Activated CD4-positive, alpha-beta T cell treated with anti-CD3 and anti-CD28 coated beads for 36 hours (primary cell): ENCODE measurements around the gene CASKIN2. TPM values are rescaled to one million over a fixed set of nuclear protein-coding genes. Genes with fewer than 3 reads are reported as not detected.
"Not testable (repeated sequence)": the region's sequence is repeated elsewhere in the genome, so short reads cannot be mapped to it uniquely, and the experiment has no call there.

ENCODE experiments used
- ATAC-seq: fragments of 200-7000 bp; cut with Tn5 transposase; one replicate; pipeline ENCODE4 v1.10.0; 2021; ENCODE audit warnings: mild to moderate bottlenecking, moderate library complexity
- CTCF ChIA-PET: fragments of 350-600 bp; sonication (Branson Sonifier 250); formaldehyde crosslinking; loops from one replicate; lab custom pipeline; 2021; ENCODE audit warnings: antibody characterized with exemption; lab: Charles Lee
- POLR2A ChIA-PET: fragments of 350-600 bp; sonication (Branson Sonifier 250); formaldehyde crosslinking; loops from one replicate; lab custom pipeline; 2021; ENCODE audit warnings: antibody characterized with exemption, inconsistent platforms; lab: Charles Lee
- DNase-seq: peaks from one replicate; pipeline ENCODE4 v3.0.0-alpha.2; 2020
- H3K27ac Mint-ChIP-seq: one replicate; pipeline ENCODE4 v1.8.0; 2021; ENCODE audit warnings: mixed read lengths
- H3K27me3 Mint-ChIP-seq: one replicate; pipeline ENCODE4 v1.8.0; 2021; ENCODE audit warnings: mixed read lengths
- H3K36me3 Mint-ChIP-seq: one replicate; pipeline ENCODE4 v1.8.0; 2021; ENCODE audit warnings: low read depth, mixed read lengths
- H3K4me1 Mint-ChIP-seq: one replicate; pipeline ENCODE4 v1.8.0; 2021; ENCODE audit warnings: mixed read lengths
- H3K4me3 Mint-ChIP-seq: one replicate; pipeline ENCODE4 v1.8.0; 2021; ENCODE audit warnings: mild to moderate bottlenecking, moderate library complexity, mixed read lengths
- H3K9me3 Mint-ChIP-seq: one replicate; pipeline ENCODE4 v1.8.0; 2021; ENCODE audit warnings: low read depth, mixed read lengths
- intact Hi-C, 2 experiments: fragments of 100-400 bp; cut with DNase I in 1 of 2; cut with micrococcal nuclease in 1 of 2; formaldehyde crosslinking; loops; one replicate each; pipeline versions ENCODE4 v1.14.2 to v1.15.1; 2022 to 2024; cut with DNase I, micrococcal nuclease
- total RNA-seq, 2 experiments: library from RNA; stranded (reverse); gene quantifications; one replicate each; pipeline ENCODE4 v1.2.3, GENCODE V29; 2021

CASKIN2 gene
- total RNA-seq, 2 experiments from 2014 or later, result 2.9 to 3.0 TPM

- Mint-ChIP-seq H3K4me3 (no peak overlapping the region), H3K9me3 (no peaks in the 10 kb centered on the region), H3K36me3 (peaks cover 5% of the 10 kb centered on the region), H3K27ac (peak overlapping the region; percentile 88), H3K4me1 (peaks cover 16% of the 10 kb centered on the region), H3K27me3 (no peaks in the 10 kb centered on the region)
- intact Hi-C loops, result no loop called here
- ChIA-PET POLR2A (no interaction called here), CTCF (interaction anchor here (0.6 to 1.6 kb wide), 5 partner anchors 9 to 261 kb away, joined by 3 to 7 read pairs (median 3); no protein-coding TSS in a partner anchor)
- DNase-seq, result no peak
- ATAC-seq, result no peak
Observed at GRCh38 chr17:75486951-75487350, 28.4 kb downstream of the CASKIN2 start.

GRCh38 chr17:75486151-75486550 is 29.2 kb downstream of the CASKIN2 start:
- Mint-ChIP-seq H3K4me1 (peaks cover 16% of the 10 kb centered on the region), H3K36me3 (peaks cover 5% of the 10 kb centered on the region), H3K9me3 (no peaks in the 10 kb centered on the region), H3K27me3 (no peaks in the 10 kb centered on the region), H3K4me3 (no peak overlapping the region), H3K27ac (no peak overlapping the region)
- ChIA-PET CTCF (interaction anchor here (1.0 to 1.6 kb wide), 3 partner anchors 12 to 102 kb away, joined by 3 to 5 read pairs (median 3); no protein-coding TSS in a partner anchor), POLR2A (no interaction called here)
- ATAC-seq, result no peak
- intact Hi-C loops, result no loop called here
- no peak for DNase-seq

- Mint-ChIP-seq H3K9me3 (no peaks in the 10 kb centered on the region), H3K27me3 (no peaks in the 10 kb centered on the region), H3K4me3 (no peak overlapping the region), H3K36me3 (peaks cover 5% of the 10 kb centered on the region), H3K4me1 (peaks cover 16% of the 10 kb centered on the region), H3K27ac (no peak overlapping the region)
- DNase-seq (no peak), ATAC-seq (no peak)
- ChIA-PET POLR2A (no interaction called here), CTCF (interaction anchor here (1.0 to 1.6 kb wide), 3 partner anchors 12 to 103 kb away, joined by 3 to 5 read pairs (median 3); no protein-coding TSS in a partner anchor)
- intact Hi-C loops, result no loop called here
Observed at GRCh38 chr17:75485688-75486087, 29.6 kb downstream of the CASKIN2 start.

GRCh38 chr17:75482098-75482942 is 33.0 kb downstream of the CASKIN2 start:
- peaks cover 3% of the 10 kb centered on the region for H3K36me3 Mint-ChIP-seq
- H3K4me1 Mint-ChIP-seq, result peaks cover 10% of the 10 kb centered on the region
- H3K9me3 Mint-ChIP-seq, result no peaks in the 10 kb centered on the region
- H3K27ac Mint-ChIP-seq, result no peak overlapping the region
- ChIA-PET CTCF (interaction anchor here (0.6 to 1.6 kb wide), 4 partner anchors 9 to 151 kb away, joined by 3 to 5 read pairs (median 4); partner anchors contain the start of genes SMIM5 and TSEN54), POLR2A (interaction anchor here (0.6 kb wide), 1 partner anchor 45 kb away, joined by 5 read pairs; no protein-coding TSS in a partner anchor)
- no peak overlapping the region for H3K4me3 Mint-ChIP-seq
- ATAC-seq (no peak), DNase-seq (no peak)
- intact Hi-C loops, result no loop called here
- no peaks in the 10 kb centered on the region for H3K27me3 Mint-ChIP-seq

GRCh38 chr17:75481194-75482068 is 33.9 kb downstream of the CASKIN2 start:
- intact Hi-C loops, result no loop called here
- H3K4me3 Mint-ChIP-seq, result no peak overlapping the region
- no peak overlapping the region for H3K27ac Mint-ChIP-seq
- no peak for ATAC-seq
- no peak for DNase-seq
- H3K27me3 Mint-ChIP-seq, result no peaks in the 10 kb centered on the region
- ChIA-PET CTCF (no interaction called here), POLR2A (interaction anchor here (0.6 kb wide), 1 partner anchor 46 kb away, joined by 5 read pairs; no protein-coding TSS in a partner anchor)
- no peaks in the 10 kb centered on the region for H3K36me3 Mint-ChIP-seq
- peaks cover under 1% of the 10 kb centered on the region for H3K4me1 Mint-ChIP-seq
- no peaks in the 10 kb centered on the region for H3K9me3 Mint-ChIP-seq

- ChIA-PET CTCF (no interaction called here), POLR2A (interaction anchor here (0.6 kb wide), 1 partner anchor 26 kb away, joined by 4 read pairs; no protein-coding TSS in a partner anchor)
- Mint-ChIP-seq H3K4me3 (no peak overlapping the region), H3K4me1 (no peaks in the 10 kb centered on the region), H3K27ac (no peak overlapping the region), H3K27me3 (no peaks in the 10 kb centered on the region), H3K36me3 (no peaks in the 10 kb centered on the region), H3K9me3 (no peaks in the 10 kb centered on the region)
- no peak for DNase-seq
- ATAC-seq, result no peak
- intact Hi-C loops, result no loop called here
Observed at GRCh38 chr17:75480281-75480680, 35.1 kb downstream of the CASKIN2 start.

GRCh38 chr17:75478508-75478907 is 36.8 kb downstream of the CASKIN2 start:
- no peak for ATAC-seq
- intact Hi-C loops, result loop anchor here in 1 of 2 experiments (5.0 kb wide), 1 partner anchor 41 kb away; no protein-coding TSS in a partner anchor
- H3K36me3 Mint-ChIP-seq, result no peaks in the 10 kb centered on the region
- no peak overlapping the region for H3K4me3 Mint-ChIP-seq
- no peak overlapping the region for H3K27ac Mint-ChIP-seq
- ChIA-PET CTCF (interaction anchor here (1.1 kb wide), 1 partner anchor 52 kb away, joined by 3 read pairs; no protein-coding TSS in a partner anchor), POLR2A (no interaction called here)
- H3K9me3 Mint-ChIP-seq, result no peaks in the 10 kb centered on the region
- no peak for DNase-seq
- H3K27me3 Mint-ChIP-seq, result no peaks in the 10 kb centered on the region
- no peaks in the 10 kb centered on the region for H3K4me1 Mint-ChIP-seq

GRCh38 chr17:75477490-75477862 is 37.9 kb downstream of the CASKIN2 start:
- H3K27ac Mint-ChIP-seq, H3K36me3 Mint-ChIP-seq, H3K4me1 Mint-ChIP-seq, H3K9me3 Mint-ChIP-seq, H3K27me3 Mint-ChIP-seq, ATAC-seq, POLR2A ChIA-PET, H3K4me3 Mint-ChIP-seq, DNase-seq: not testable (repeated sequence)
- intact Hi-C loops, result loop anchor here in 1 of 2 experiments (5.0 kb wide), 1 partner anchor 40 kb away; no protein-coding TSS in a partner anchor
- CTCF ChIA-PET, result interaction anchor here (0.8 to 0.9 kb wide), 2 partner anchors 19 to 157 kb away, joined by 3 to 5 read pairs; no protein-coding TSS in a partner anchor

GRCh38 chr17:75476752-75477489 is 38.4 kb downstream of the CASKIN2 start:
- no peak for DNase-seq
- no peak for ATAC-seq
- Mint-ChIP-seq H3K27me3 (no peaks in the 10 kb centered on the region), H3K4me1 (no peaks in the 10 kb centered on the region), H3K9me3 (no peaks in the 10 kb centered on the region), H3K27ac (no peak overlapping the region), H3K36me3 (peaks cover 12% of the 10 kb centered on the region), H3K4me3 (no peak overlapping the region)
- ChIA-PET POLR2A (no interaction called here), CTCF (interaction anchor here (0.8 to 0.9 kb wide), 2 partner anchors 19 to 158 kb away, joined by 3 to 5 read pairs; no protein-coding TSS in a partner anchor)
- intact Hi-C loops, result loop anchor here in 1 of 2 experiments (5.0 kb wide), 1 partner anchor 40 kb away; no protein-coding TSS in a partner anchor

- ATAC-seq, result no peak
- POLR2A ChIA-PET, result no interaction called here
Observed at GRCh38 chr17:75476271-75476671, 39.1 kb downstream of the CASKIN2 start.

More at GRCh38 chr17:75476271-75476671, 39.1 kb downstream of the CASKIN2 start:
- H3K27ac Mint-ChIP-seq, result no peak overlapping the region
- H3K36me3 Mint-ChIP-seq, result peaks cover 15% of the 10 kb centered on the region
- H3K4me3 Mint-ChIP-seq, result no peak overlapping the region
- DNase-seq, result no peak
- H3K9me3 Mint-ChIP-seq, result no peaks in the 10 kb centered on the region
- no peaks in the 10 kb centered on the region for H3K27me3 Mint-ChIP-seq
- CTCF ChIA-PET, result no interaction called here
- intact Hi-C loops, result loop anchor here in 1 of 2 experiments (5.0 kb wide), 1 partner anchor 39 kb away; no protein-coding TSS in a partner anchor
- H3K4me1 Mint-ChIP-seq, result no peaks in the 10 kb centered on the region
